AG09309 (cell line): Measurements from ENCODE around the gene SENP6.
"Not testable (repeated sequence)": the region's sequence is repeated elsewhere in the genome, so short reads cannot be mapped to it uniquely, and the experiment has no call there.

Experiments
- DNase-seq: peaks from one replicate; pipeline ENCODE4 v3.0.0-alpha.2; 2010; ENCODE audit warnings: low read depth
- H3K4me3 ChIP-seq: 2 replicates; pipeline ENCODE4 v1.5.1; 2011; ENCODE audit warnings: mild to moderate bottlenecking, low read depth, low read length, moderate library complexity; ENCODE audit not compliant: control insufficient read depth
- CTCF ChIP-seq: IDR thresholded peaks from 2 replicates; pipeline ENCODE4 v1.5.1; 2011; ENCODE audit warnings: mild to moderate bottlenecking, low read depth, low read length, inconsistent platforms; ENCODE audit not compliant: insufficient read depth, control insufficient read depth; ENCODE audit errors: missing control alignments

The SENP6 gene

DNA sequence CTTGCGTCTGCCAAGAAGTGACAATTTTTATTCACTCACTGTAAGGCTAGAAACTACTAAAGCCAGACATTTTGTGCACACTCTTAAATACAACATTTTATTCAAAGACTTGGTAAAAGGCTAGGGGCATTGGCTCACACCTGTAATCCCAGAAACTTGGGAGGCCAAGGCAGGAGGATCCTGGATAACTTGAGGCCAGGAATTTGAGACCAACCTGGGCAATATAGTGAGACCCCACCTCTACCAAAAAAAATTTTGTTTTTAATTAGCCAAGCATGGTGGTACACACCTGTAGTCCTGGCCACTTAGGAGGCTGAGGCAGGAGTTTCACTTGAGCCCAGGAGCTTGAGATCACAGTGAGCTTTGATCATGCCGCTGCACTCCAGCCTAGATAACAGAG is 11.3 kb upstream of the SENP6 start:
- no peak for TF ChIP-seq CTCF
- no peak overlapping the region for H3K4me3 ChIP-seq
- no peak for DNase-seq

GRCh38 chr6:75596380-75596779 is 5.3 kb upstream of the SENP6 start:
- not testable (repeated sequence) for DNase-seq, H3K4me3 ChIP-seq

DNA sequence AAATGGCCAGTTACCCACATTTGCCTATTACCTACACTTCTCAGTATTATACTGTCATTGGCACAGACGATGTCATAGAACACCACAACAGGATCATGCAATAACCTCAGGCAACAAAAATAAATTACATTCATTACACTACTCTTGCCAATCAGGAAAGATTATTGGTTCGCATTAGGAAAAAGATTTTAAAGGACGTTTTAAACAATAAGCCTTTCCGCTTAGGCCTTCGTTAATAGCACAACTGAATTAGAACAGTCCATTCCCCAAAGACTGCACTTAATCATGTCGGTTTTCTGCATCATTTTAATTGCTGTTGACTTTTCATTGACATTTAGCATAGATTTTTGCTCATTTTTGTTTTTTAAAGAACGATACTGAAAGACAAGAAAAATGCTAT is 912 bp upstream of the SENP6 start:
- TF ChIP-seq CTCF: no peak
- no peak for DNase-seq
- peak overlapping the region; percentile 85 for H3K4me3 ChIP-seq

DNA sequence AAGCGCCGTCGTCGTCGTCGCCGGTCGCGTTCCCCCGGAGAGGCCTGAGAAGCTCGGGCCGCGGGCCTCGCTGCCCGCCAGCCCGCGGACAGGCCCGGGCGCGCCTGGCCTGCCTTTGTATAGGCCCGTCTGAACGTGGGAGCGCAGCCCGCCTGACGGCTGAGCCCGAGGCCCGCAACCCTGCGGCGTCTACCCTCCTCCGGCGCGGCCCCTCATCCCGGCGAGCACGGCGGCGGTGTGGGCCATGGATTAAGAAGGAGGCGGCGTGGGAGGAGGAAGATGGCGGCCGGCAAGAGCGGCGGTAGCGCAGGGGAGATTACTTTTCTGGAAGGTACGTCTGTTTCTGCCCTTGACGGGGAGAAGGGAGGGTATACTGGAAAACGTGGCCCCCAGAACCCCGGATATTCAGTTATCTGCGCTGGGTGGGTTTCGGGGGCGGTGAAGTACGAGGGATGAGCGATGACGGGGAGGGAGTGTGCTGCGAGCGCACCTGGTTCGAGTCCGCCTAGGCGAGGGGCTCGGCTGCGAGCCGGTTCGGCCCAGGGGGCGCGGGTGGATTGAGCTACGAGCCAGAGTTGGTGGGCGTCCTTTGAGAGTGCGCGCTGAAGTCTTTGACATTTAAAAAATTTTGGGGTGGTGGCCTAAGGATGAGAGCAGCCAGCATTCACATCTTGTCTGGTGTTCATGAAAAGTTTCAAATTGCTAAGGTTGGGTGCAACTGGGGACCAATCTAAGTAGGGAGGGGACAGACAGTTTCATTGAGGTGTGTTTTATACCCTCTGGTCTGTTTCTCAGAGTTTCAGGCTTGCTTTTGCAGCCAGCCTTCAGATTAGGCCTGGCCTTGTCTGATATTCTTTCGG is 796 bp downstream of the SENP6 start:
- no peak for DNase-seq
- TF ChIP-seq CTCF: no peak
- H3K4me3 ChIP-seq: peak overlapping the region; percentile 85

- H3K4me3 ChIP-seq: peak overlapping the region; percentile 85
- TF ChIP-seq CTCF: no peak
- no peak for DNase-seq
Observed at GRCh38 chr6:75603106-75603420, 1.4 kb downstream of the SENP6 start.

GRCh38 chr6:75604294-75604693 is 2.6 kb downstream of the SENP6 start:
- TF ChIP-seq CTCF: no peak
- DNase-seq: no peak
- peak overlapping the region; percentile 2 for H3K4me3 ChIP-seq

GRCh38 chr6:75605635-75606034 is 4.0 kb downstream of the SENP6 start:
- no peak for DNase-seq
- TF ChIP-seq CTCF: no peak
- no peak overlapping the region for H3K4me3 ChIP-seq
